SK-N-SH (cell line): ENCODE results near the gene PRKCD. TPM values are rescaled to one million over a fixed set of nuclear protein-coding genes. Genes with fewer than 3 reads are reported as not detected.

Source experiments
- CTCF ChIA-PET: fragments of 300-600, 350-600 bp; formaldehyde crosslinking; extraction: SDS; loops from one replicate; lab custom pipeline; 2021; lab: Yijun Ruan, JAX
- POLR2A ChIA-PET: fragments of 350-600 bp; sonication (Branson Sonifier 250); formaldehyde crosslinking; extraction: SDS; loops from one replicate; lab custom pipeline; 2020; ENCODE audit warnings: antibody characterized with exemption, inconsistent platforms; lab: Yijun Ruan, JAX
- DNase-seq: peaks from one replicate; pipeline ENCODE4 v3.0.0; 2012
- H2AFZ ChIP-seq: fragments of 200-600 bp; sonication (generic); 2 replicates; pipeline ENCODE4 v1.8.1; 2016; ENCODE audit warnings: antibody characterized with exemption, mild to moderate bottlenecking, low read depth
- H3F3A ChIP-seq: fragments of 200-600 bp; sonication (generic); replicated peaks from 2 replicates; pipeline ENCODE3; 2016; ENCODE audit warnings: antibody characterized with exemption, mild to moderate bottlenecking; ENCODE audit not compliant: insufficient read depth
- H3K27ac ChIP-seq, 2 experiments: fragments of 200-500 bp in 1 of 2; fragments of 200-600 bp in 1 of 2; sonication (Bioruptor generic) in 1 of 2; sonication (generic), shearing (Covaris generic) in 1 of 2; 2 replicates each; pipeline versions ENCODE4 v1.5.1 to v1.6.1; 2014 to 2016; ENCODE audit warnings: low read depth in 2 of 2, inconsistent platforms in 1 of 2, low read length in 1 of 2, mild to moderate bottlenecking in 1 of 2, mixed read lengths in 1 of 2
- H3K27me3 ChIP-seq: fragments of 200-600 bp; sonication (generic), shearing (Covaris generic); 2 replicates; pipeline ENCODE4 v1.6.1; 2016; ENCODE audit warnings: mixed run types; ENCODE audit not compliant: insufficient read depth
- H3K36me3 ChIP-seq, 2 experiments: fragments of 200-500 bp in 1 of 2; fragments of 200-600 bp in 1 of 2; sonication (Bioruptor generic) in 1 of 2; sonication (generic) in 1 of 2; replicated peaks in 1 of 2; 2 replicates each; pipeline versions ENCODE3 to v1.5.1; 2014 to 2016; ENCODE audit warnings: low read length in 1 of 2, mild to moderate bottlenecking in 1 of 2; ENCODE audit not compliant: insufficient read depth in 2 of 2, control insufficient read depth in 1 of 2
- H3K4me1 ChIP-seq, 2 experiments: fragments of 200-500 bp in 1 of 2; fragments of 200-600 bp in 1 of 2; sonication (Bioruptor generic) in 1 of 2; sonication (generic), shearing (Covaris generic) in 1 of 2; 2 replicates each; pipeline versions ENCODE4 v1.5.1 to v1.6.1; 2014 to 2016; ENCODE audit warnings: low read depth in 1 of 2, low read length in 1 of 2, mixed run types in 1 of 2; ENCODE audit not compliant: insufficient read depth in 2 of 2, control insufficient read depth in 1 of 2
- H3K4me2 ChIP-seq: fragments of 200-600 bp; sonication (generic), shearing (Covaris generic); 2 replicates; pipeline ENCODE4 v1.6.1; 2017; ENCODE audit warnings: mixed run types
- H3K4me3 ChIP-seq, 2 experiments: fragments of 200-500 bp in 1 of 2; fragments of 200-600 bp in 1 of 2; sonication (Bioruptor generic) in 1 of 2; sonication (generic), shearing (Covaris generic) in 1 of 2; 2 replicates each; pipeline versions ENCODE4 v1.5.1 to v1.8.1; 2014 to 2016; ENCODE audit warnings: low read depth in 2 of 2, inconsistent platforms in 1 of 2, low read length in 1 of 2, mild to moderate bottlenecking in 1 of 2, mixed read lengths in 1 of 2, moderate library complexity in 1 of 2
- H3K79me2 ChIP-seq: fragments of 200-600 bp; sonication (generic); 2 replicates; pipeline ENCODE4 v1.8.1; 2017; ENCODE audit warnings: mild to moderate bottlenecking; ENCODE audit not compliant: insufficient read depth
- H3K9ac ChIP-seq: fragments of 200-600 bp; sonication (generic); 2 replicates; pipeline ENCODE4 v1.6.1; 2017; ENCODE audit warnings: mixed run types
- H3K9me2 ChIP-seq: fragments of 200-600 bp; sonication (generic); 2 replicates; pipeline ENCODE4 v1.6.1; 2017; ENCODE audit warnings: mixed run types
- H3K9me3 ChIP-seq: fragments of 200-600 bp; sonication (generic); 2 replicates; pipeline ENCODE4 v1.6.1; 2017; ENCODE audit warnings: mixed run types, mild to moderate bottlenecking, moderate library complexity
- H4K20me1 ChIP-seq: fragments of 200-600 bp; sonication (generic); 2 replicates; pipeline ENCODE4 v1.6.1; 2017; ENCODE audit warnings: mild to moderate bottlenecking, mixed run types; ENCODE audit not compliant: insufficient read depth
- EZH2phosphoT487 ChIP-seq: fragments of 200-600 bp; sonication (generic); IDR thresholded peaks from 2 replicates; pipeline ENCODE4 v1.6.1; 2017; ENCODE audit warnings: low read depth, mixed run types, mild to moderate bottlenecking, antibody characterized with exemption, moderate library complexity, borderline replicate concordance
- FOXJ3 ChIP-seq: sonication (generic); formaldehyde crosslinking; IDR thresholded peaks from 2 replicates; pipeline ENCODE4 v1.5.1; 2020; ENCODE audit warnings: mild to moderate bottlenecking, missing genetic modification reagents
- FOXM1 ChIP-seq: IDR thresholded peaks from 2 replicates; pipeline ENCODE4 v1.4.0; 2012; ENCODE audit warnings: low read depth, mild to moderate bottlenecking
- NRF1 ChIP-seq: IDR thresholded peaks from 2 replicates; pipeline ENCODE4 v1.6.1; 2012; ENCODE audit warnings: low read depth, mild to moderate bottlenecking, low read length
- POLR2AphosphoS5 ChIP-seq: IDR thresholded peaks from 2 replicates; pipeline ENCODE4 v1.6.1; 2012; ENCODE audit warnings: low read depth, low read length
- RXRA ChIP-seq: IDR thresholded peaks from 2 replicates; pipeline ENCODE4 v1.4.0; 2012; ENCODE audit warnings: low read depth, mild to moderate bottlenecking, borderline replicate concordance
- SIN3A ChIP-seq: IDR thresholded peaks from 2 replicates; pipeline ENCODE4 v1.6.1; 2012; ENCODE audit warnings: low read depth, mild to moderate bottlenecking, low read length, moderate library complexity, borderline replicate concordance
- TEAD4 ChIP-seq: IDR thresholded peaks from 2 replicates; pipeline ENCODE4 v1.4.0; 2012; ENCODE audit warnings: mild to moderate bottlenecking, borderline replicate concordance; ENCODE audit not compliant: insufficient read depth
- YY1 ChIP-seq: IDR thresholded peaks from 2 replicates; pipeline ENCODE4 v1.4.0; 2012; ENCODE audit warnings: low read depth, mild to moderate bottlenecking
- WGBS: methylation state at CpG from one replicate; pipeline ENCODE4 v1.1.6; 2017; ENCODE audit warnings: low lambda C conversion rate; 5-methylcytosine and 5-hydroxymethylcytosine counted together
- polyA plus RNA-seq, 3 experiments: library from polyadenylated mRNA; depleted of rRNA; stranded (reverse); fragments of >200 nt; gene quantifications; 2 replicates each; pipeline ENCODE4 v1.2.3, GENCODE V29; 2012
- TF ChIP-seq, protein P1 (sequence below): IDR thresholded peaks from 2 replicates; pipeline ENCODE4 v1.4.0; 2012; ENCODE audit warnings: low read depth
- TF ChIP-seq, protein P2 (sequence below): IDR thresholded peaks from 2 replicates; pipeline ENCODE4 v1.4.0; 2012; ENCODE audit warnings: low read depth, borderline replicate concordance
- TF ChIP-seq, protein P3 (sequence below): fragments of 200-600 bp; sonication (generic); IDR thresholded peaks from 2 replicates; pipeline ENCODE4 v1.6.1; 2017; ENCODE audit warnings: antibody characterized with exemption, mild to moderate bottlenecking, moderate library complexity
- TF ChIP-seq, protein P4 (sequence below): IDR thresholded peaks from 2 replicates; pipeline ENCODE4 v1.4.0; 2012; ENCODE audit warnings: low read depth, borderline replicate concordance
- TF ChIP-seq, protein P5 (sequence below): fragments of 150-350 bp; IDR thresholded peaks from 2 replicates; pipeline ENCODE4 v1.6.1; 2016; ENCODE audit warnings: mild to moderate bottlenecking, low read depth, low read length

The PRKCD gene
- polyA plus RNA-seq, 1 of the 3 experiments (the other 2 are of a cell fraction) = 29.0 TPM

DNA sequence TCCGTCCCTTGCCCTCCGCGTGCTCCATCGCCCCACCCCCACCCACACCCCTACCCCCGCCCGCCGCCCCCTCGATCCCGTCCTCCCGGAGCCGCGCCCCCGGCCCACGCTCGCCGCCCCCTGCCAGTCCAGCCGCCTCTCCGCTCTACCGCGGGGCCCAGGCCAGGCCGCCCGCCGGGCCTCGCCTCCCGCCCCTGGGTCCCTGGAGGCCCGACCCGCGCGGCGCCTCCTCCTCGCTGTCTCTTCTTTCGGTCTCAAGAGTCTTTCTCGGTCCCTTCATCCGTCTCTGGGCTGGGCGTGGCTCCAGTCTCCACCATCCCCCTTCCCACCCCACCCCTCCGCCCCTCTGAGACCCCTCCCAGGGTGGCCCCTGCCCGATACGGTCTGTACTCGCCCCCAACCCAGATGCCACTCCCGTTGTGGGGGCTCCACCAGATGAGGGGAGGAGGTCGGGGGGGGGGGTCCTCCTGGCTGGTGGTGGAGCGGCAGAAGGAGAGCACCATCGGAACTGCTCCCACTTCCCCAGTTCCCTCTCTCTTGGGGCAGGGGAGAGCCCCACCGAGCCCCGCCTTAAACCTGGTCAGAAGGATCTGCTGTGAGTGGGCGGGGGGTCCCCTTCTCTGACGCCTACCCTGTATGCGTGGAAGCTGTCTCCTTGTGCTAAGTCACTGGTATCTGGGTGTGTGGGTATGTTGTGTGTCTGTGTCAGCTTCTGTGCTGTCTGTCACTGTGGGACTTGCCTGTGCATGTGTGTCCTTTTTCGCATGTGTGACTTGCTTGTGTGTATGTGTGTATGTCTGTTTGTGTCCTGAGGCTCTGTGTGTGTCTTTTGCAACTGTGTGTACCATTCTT, 1.0 kb downstream of the PRKCD start:
- Histone ChIP-seq H3K9me2 (no peaks in the 10 kb centered on the region), H3F3A (peaks cover 4% of the 10 kb centered on the region), H3K27ac (no peak overlapping the region), H3K9ac (peak overlapping the region; percentile 72), H3K36me3 (no peaks in the 10 kb centered on the region), H3K4me2 (peak overlapping the region; percentile 92), H3K79me2 (peaks cover 8% of the 10 kb centered on the region; the same call in 1 of the 2 replicates), H3K27me3 (no peaks in the 10 kb centered on the region), H2AFZ (no peak overlapping the region), H3K9me3 (no peaks in the 10 kb centered on the region), H3K4me1 (peaks cover 6 to 16% of the 10 kb centered on the region in 2 experiments; a peak in 2 of 4 replicates), H4K20me1 (no peaks in the 10 kb centered on the region), H3K4me3 (peak overlapping the region; percentile 77 to 79)
- DNase-seq = peak; percentile 84
- whole genome bisulfite sequencing = 13% methylated on average over 33 of the region's 49 CpGs
- CTCF ChIA-PET = no interaction called here
- TF ChIP-seq, protein P1, sequence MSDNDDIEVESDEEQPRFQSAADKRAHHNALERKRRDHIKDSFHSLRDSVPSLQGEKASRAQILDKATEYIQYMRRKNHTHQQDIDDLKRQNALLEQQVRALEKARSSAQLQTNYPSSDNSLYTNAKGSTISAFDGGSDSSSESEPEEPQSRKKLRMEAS = no peak
- TF ChIP-seq NRF1 = no peak
- TF ChIP-seq, protein P2, sequence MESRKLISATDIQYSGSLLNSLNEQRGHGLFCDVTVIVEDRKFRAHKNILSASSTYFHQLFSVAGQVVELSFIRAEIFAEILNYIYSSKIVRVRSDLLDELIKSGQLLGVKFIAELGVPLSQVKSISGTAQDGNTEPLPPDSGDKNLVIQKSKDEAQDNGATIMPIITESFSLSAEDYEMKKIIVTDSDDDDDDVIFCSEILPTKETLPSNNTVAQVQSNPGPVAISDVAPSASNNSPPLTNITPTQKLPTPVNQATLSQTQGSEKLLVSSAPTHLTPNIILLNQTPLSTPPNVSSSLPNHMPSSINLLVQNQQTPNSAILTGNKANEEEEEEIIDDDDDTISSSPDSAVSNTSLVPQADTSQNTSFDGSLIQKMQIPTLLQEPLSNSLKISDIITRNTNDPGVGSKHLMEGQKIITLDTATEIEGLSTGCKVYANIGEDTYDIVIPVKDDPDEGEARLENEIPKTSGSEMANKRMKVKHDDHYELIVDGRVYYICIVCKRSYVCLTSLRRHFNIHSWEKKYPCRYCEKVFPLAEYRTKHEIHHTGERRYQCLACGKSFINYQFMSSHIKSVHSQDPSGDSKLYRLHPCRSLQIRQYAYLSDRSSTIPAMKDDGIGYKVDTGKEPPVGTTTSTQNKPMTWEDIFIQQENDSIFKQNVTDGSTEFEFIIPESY = no peak
- TF ChIP-seq, protein P3, sequence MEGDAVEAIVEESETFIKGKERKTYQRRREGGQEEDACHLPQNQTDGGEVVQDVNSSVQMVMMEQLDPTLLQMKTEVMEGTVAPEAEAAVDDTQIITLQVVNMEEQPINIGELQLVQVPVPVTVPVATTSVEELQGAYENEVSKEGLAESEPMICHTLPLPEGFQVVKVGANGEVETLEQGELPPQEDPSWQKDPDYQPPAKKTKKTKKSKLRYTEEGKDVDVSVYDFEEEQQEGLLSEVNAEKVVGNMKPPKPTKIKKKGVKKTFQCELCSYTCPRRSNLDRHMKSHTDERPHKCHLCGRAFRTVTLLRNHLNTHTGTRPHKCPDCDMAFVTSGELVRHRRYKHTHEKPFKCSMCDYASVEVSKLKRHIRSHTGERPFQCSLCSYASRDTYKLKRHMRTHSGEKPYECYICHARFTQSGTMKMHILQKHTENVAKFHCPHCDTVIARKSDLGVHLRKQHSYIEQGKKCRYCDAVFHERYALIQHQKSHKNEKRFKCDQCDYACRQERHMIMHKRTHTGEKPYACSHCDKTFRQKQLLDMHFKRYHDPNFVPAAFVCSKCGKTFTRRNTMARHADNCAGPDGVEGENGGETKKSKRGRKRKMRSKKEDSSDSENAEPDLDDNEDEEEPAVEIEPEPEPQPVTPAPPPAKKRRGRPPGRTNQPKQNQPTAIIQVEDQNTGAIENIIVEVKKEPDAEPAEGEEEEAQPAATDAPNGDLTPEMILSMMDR = no peak
- TF ChIP-seq, protein P4, sequence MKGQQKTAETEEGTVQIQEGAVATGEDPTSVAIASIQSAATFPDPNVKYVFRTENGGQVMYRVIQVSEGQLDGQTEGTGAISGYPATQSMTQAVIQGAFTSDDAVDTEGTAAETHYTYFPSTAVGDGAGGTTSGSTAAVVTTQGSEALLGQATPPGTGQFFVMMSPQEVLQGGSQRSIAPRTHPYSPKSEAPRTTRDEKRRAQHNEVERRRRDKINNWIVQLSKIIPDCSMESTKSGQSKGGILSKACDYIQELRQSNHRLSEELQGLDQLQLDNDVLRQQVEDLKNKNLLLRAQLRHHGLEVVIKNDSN = no peak
- no peak for TF ChIP-seq RXRA
- POLR2A ChIA-PET = no interaction called here

DNA sequence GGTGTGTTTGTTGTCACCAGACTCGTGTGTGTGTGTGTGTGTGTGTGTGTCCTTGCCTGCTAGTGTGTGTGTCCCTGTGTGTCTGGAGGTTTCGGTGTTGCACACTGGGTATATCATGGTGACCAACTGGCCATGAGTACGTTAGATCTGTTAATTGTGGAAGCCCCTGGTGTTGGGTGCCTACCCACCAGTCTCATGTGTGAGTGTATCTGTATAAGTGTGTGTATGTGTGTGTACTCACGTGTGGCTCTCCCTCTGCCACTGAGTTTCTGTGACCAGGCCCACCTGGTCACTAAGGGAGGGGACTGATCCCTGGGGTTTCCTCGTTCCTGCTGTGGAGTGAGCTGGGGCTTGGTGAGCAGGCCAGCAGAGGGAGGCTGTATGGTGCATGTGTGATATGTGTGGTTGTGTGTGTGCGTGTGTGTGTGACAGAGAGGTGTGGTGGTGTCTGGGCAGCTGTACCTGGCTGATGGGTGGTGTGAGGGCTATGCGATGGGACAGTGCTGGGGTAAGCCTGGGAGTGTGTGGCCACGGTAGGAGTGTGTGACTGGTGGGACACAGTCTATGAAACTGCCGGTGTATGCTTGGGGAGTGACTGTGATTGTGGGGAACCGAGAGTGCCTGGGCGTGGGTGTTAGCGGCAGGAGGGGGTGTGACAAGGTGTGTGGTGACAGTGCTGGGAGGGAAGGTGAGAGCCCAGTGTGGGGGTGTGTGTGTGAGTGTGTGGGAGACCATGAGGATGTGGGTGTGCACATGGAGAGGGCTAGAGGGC, 1.8 kb downstream of the PRKCD start:
- H3K27ac ChIP-seq = no peak overlapping the region
- CTCF ChIA-PET = interaction anchor here (1.3 kb wide), 1 partner anchor 317 kb away, joined by 3 read pairs; no protein-coding TSS in a partner anchor

More for the DNA sequence above, 1.8 kb downstream of the PRKCD start:
- peak overlapping the region; percentile 85 for H3K4me2 ChIP-seq
- H2AFZ ChIP-seq = no peak overlapping the region
- H3K79me2 ChIP-seq = peaks cover 8% of the 10 kb centered on the region; the same call in 1 of the 2 replicates
- peaks cover 6 to 24% of the 10 kb centered on the region in 2 experiments; a peak in 2 of 4 replicates for H3K4me1 ChIP-seq
- H3F3A ChIP-seq = peaks cover 4% of the 10 kb centered on the region
- no peaks in the 10 kb centered on the region for H3K27me3 ChIP-seq
- WGBS = 91% methylated on average over 12 of the region's 12 CpGs
- no peak for DNase-seq
- POLR2A ChIA-PET = no interaction called here
- H3K9me3 ChIP-seq = no peaks in the 10 kb centered on the region
- TF ChIP-seq FOXJ3 (CRISPR knock-in tag) = no peak
- TF ChIP-seq TEAD4 = no peak
- TF ChIP-seq YY1 = no peak
- no peak for TF ChIP-seq SIN3A
- TF ChIP-seq, protein P3 = no peak
- TF ChIP-seq EZH2phosphoT487 = no peak
- no peak for TF ChIP-seq FOXM1
- TF ChIP-seq, protein P5, sequence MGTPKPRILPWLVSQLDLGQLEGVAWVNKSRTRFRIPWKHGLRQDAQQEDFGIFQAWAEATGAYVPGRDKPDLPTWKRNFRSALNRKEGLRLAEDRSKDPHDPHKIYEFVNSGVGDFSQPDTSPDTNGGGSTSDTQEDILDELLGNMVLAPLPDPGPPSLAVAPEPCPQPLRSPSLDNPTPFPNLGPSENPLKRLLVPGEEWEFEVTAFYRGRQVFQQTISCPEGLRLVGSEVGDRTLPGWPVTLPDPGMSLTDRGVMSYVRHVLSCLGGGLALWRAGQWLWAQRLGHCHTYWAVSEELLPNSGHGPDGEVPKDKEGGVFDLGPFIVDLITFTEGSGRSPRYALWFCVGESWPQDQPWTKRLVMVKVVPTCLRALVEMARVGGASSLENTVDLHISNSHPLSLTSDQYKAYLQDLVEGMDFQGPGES = no peak
- TF ChIP-seq POLR2AphosphoS5 = no peak
- no peaks in the 10 kb centered on the region for H4K20me1 ChIP-seq
- no peaks in the 10 kb centered on the region for H3K9me2 ChIP-seq
- no peaks in the 10 kb centered on the region for H3K36me3 ChIP-seq
- H3K4me3 ChIP-seq = peak overlapping the region in 1 of 2 experiments; percentile 77; a peak in 2 of 4 replicates
- H3K9ac ChIP-seq = no peak overlapping the region
